Stimulated activated CD8-positive, alpha-beta memory T cell treated with anti-CD3 and anti-CD28 coated beads, Interleukin-15, amount 100 ng/mL, for 1 hour (primary cell): Measurements from ENCODE around the gene HEATR5A.
"Not testable (repeated sequence)": the region's sequence is repeated elsewhere in the genome, so short reads cannot be mapped to it uniquely, and the experiment has no call there.

ENCODE experiments used
- DNase-seq: peaks from one replicate; pipeline ENCODE4 v3.0.0-alpha.2; 2020; ENCODE audit warnings: low read depth

The HEATR5A gene

DNA sequence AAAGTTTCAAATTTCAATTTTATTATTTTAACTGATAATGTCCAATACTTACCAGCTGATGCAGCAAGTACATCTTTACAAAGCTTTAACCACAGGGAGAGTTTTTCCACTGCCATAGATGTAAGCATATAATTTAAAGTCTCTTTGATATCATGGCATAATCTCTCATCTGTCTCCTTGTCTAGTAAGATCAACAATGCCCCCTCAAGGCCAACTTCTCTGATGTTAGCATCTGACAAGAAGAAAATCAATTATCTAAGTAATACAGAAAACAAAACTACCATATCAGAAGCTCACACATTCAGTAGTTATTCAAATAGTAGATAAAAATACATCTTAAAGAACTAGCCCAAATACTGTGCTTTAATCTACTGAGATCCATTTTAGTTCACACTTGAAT is 94.2 kb downstream of the HEATR5A start:
- DNase-seq = no peak

DNA sequence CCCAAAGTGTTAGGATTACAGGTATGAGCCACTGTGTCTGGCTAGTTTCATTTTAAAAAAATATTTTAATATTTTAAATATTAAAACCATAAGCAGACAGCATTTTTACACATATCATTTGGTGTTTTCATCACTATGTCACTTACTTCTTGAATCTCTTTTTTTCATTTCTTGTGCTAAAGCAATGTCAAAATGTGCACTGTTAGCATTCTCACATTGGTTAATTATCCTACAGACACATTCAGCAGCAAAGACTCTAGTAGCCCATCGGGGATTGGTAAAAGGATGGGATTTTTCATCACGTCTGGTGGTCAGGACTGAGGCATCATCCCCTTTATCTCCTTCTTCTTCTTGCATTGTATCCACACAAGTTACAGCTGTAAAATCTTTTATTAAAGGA is 96.9 kb downstream of the HEATR5A start:
- DNase-seq = no peak

DNA sequence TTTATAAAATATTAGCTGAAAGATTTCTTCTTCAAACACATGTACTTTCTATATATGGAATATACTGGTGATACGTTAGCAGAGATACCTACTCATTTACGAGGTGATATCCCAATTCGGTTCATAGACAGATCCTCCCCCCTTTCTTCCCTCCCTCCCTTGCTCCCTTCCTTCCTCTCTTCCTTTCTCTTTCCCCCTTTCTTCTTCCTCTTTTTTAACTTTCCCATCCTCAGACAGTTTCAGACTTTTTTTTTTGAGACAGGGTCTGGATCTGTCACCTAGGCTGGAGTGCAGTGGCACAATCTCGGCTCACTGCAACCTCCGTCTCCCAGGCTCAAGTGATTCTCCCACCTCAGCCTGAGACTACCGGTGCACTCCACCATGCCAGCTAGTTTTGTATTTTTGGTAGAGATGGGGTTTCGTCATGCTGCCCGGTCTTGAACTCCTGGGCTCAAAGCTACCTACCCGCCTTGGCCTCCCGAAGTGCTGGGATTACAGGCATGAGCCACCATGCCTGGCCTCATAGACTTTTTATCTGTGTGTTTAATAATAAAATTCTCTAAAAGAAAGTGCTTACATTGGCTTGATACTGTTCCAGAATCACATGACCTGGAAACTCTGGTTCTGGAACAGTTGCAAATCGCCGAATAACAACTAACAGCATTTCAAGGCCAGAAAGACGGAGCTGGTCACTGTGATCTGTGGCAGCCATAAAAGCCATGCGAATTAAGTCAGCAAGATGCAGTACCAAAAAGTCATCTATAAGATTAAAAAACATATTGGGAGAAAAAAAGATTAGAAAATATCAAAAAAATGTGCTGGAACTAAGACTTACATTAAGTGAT is 99.2 kb downstream of the HEATR5A start:
- no peak for DNase-seq

DNA sequence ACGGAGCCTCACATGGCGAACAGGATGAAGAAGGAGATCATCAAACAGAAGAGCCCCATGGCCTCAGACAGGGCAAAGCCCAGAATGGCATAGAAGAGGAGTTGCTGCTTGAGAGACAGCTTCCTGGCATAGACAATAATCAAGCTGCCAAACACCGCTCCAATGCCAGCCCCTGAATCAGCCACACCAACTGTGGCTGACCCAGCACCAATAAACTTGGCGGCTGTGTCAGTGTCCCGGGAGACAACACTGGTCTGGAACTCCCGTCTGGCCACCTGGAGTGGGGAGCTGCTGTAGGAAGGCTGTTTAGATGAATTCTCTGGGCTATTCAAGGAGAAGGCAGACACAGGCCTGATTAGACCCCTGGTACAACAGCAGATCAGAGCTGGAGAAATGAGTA is 100.1 kb downstream of the HEATR5A start:
- DNase-seq = no peak

DNA sequence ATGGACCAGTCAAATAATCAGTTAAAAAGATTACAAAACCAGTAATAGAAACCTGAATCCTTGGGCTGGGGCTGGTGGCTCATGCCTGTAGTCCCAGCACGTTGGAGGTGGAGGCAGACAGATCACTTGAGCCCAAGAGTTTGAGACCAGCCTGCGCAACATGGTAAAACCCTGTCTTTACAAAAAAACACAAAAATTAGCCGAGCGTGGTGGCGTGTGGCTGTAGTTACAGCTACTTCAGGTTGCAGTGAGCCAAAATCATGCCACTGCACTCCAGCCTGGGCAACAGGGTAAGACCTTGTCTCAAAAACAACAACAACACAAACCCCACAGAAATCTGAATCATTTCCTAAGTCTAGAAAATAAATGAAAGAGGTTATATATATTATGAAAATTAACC is 100.6 kb downstream of the HEATR5A start:
- no peak for DNase-seq

DNA sequence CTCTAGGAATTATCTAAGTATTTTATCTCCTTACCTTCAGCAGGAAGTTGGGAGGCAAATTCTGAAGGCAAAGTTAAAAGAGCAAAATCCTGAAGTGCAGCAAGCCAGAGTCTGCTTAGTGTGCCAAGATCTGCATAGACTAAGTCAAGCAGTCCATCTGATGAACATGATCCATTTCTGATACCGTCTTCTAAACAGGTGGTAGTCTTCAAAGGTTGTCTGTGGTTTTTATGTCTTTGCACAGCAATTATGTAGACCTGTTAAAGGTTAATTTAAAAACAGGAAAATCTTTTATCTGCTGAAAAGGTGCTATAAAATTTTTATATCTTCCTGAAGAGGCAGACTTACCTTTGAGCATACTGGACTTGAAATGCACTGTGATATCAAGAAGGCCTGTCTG is 107.4 kb downstream of the HEATR5A start:
- DNase-seq = no peak

DNA sequence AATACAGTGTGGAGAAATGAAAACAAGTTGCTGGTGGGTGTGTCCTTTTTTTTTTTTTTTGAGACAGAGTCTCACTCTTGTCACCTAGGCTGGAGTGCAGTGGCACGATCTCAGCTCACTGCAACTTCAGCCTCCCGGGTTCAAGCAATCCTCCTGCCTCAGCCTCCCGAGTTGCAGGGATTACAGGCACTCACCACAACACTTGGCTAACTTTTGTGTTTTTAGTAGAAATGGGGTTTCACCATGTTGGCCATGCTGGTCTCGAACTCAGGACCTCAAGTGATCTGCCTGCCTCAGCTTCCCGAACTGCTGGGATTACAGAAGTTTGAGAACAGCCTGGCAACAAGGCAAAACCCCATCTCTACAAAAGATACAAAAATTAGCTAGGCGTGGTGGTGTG is 108.0 kb downstream of the HEATR5A start:
- DNase-seq = not testable (repeated sequence)

DNA sequence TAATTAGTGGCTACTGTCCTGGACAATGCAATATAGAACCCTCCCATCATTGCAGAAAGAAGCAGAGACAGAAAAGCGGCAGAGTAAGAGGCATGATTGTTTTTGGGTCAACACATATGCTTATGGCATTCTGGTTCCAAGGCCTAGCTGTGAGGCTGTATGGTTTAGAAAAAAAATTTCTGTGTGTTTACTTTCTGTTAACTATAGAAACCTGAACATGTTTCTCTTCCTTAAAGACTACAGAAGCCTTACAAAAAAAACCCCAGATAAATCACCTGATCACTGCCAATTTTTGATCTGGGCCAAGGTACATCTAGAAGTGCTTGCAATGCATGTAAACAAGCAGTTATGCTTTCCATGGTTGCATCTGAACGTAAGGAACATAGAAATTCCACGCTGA is 112.7 kb downstream of the HEATR5A start:
- no peak for DNase-seq

DNA sequence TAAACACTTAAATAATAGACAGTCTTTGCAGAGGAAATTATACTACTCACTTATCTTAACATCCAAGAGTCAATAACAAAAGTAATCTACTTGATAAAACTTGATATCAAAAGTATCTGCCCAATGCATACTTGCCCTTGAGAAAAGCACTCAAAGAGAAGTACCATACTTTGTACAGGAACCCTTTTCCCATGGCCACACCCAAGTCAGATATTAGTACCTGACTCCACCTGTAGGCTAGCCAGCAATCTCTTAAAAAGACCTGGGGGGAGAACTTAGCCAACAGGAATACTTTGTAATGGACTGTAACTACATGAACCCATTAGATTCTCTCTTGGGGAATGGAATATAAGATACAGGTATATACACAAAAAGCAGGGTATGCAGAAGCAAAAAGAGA is 113.2 kb downstream of the HEATR5A start:
- DNase-seq = no peak

DNA sequence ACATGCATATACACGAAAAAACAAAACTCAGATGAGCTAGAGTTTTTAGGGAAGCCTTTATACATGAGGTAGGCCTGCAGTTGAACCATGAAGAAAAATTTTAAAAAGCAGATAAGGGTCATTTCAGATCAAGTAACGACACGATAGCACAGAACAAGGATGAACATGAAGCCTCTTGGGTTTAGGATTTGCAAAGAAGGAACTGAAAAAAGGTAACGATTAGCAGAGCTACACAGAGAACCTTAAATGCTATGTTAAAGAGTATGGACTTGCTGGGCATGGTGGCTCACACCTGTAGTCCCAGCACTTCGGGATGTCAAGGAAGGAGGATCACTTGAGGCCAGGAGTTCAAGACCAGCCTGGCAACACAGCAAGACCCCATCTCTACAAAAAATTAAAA is 116.7 kb downstream of the HEATR5A start:
- DNase-seq = no peak

DNA sequence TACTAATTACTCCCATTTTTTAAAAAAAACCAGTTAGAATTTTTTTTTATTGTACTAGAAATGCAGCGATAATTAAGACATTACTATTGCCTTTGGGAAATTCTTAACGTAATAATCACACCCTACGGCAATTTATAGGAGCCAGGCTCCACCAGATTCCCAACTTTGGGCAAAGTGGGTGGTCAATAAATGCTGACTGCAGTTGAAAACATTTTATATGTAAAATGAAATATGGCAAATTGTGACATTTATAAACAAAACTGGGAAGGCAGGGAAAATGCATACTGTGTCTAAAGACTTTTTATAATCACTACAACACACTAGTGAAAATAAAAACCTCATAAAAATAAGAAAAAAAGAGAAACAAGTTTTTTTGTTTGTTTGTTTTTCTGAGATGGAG is 119.5 kb downstream of the HEATR5A start:
- DNase-seq = no peak

DNA sequence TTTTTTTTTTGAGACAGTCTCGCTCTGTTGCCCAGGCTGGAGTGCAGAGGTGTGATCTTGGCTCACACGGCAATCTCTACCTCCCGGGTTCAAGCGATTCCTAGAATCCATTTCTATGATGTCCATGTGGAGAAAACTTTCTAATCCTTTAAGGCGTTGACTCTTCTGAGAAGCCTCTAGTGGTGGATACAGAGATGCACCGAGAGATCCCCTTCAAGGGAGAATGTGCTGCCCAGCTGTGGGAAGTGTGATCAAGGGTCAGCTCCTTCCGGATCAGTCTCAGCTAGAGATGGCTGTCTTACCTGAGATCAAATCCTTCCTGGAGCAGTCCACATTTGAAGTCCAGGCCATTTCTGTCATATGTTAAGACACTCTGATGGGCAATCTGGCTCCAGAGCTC is 120.1 kb downstream of the HEATR5A start:
- no peak for DNase-seq

DNA sequence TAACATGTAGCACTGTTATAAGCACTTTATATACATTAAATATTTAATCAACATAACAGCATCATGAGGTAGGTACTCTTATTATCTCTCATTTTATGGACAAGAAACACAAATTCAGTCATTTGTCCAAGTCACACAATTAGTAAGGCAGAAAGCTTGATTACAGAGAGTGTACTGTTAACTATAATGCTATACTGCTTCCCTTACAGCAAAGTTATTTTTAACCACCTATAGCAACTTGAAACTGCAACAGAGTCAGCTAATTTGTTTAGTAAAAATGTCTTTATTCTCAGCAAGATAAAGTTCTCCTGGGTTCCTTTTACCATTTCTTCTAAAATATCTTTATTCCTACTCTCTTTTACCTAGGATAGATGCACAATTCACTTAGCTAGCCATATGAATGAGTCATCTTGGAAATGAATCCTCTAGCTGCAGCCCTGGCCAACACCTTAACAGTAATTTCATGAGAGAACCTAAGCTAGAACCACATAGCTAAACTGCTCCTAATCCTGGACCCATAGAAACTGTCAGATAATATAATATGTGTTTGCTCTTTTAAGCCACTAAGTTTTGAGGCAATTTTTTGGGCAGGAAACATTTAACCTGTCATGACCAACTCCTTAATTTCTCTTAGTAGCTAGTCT is 122.5 kb downstream of the HEATR5A start:
- DNase-seq = no peak

DNA sequence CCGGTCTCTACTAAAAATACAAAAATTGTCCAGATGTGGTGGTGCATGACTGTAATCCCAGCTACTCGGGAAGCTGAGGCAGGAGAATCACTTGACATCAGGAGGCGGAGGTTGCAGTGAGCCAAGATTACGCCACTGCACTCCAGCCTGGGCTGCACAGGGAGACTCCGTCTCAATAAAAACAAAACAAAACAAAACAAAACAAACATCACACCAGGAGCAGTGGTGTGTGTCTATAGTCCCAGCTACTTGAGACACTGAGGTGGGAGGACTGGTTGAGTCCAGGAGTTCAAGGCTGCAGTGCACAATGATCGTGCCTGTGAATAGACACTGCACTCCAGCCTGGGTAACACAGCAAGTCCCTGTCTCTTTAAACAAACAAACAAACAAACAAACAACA is 123.2 kb downstream of the HEATR5A start:
- no peak for DNase-seq

DNA sequence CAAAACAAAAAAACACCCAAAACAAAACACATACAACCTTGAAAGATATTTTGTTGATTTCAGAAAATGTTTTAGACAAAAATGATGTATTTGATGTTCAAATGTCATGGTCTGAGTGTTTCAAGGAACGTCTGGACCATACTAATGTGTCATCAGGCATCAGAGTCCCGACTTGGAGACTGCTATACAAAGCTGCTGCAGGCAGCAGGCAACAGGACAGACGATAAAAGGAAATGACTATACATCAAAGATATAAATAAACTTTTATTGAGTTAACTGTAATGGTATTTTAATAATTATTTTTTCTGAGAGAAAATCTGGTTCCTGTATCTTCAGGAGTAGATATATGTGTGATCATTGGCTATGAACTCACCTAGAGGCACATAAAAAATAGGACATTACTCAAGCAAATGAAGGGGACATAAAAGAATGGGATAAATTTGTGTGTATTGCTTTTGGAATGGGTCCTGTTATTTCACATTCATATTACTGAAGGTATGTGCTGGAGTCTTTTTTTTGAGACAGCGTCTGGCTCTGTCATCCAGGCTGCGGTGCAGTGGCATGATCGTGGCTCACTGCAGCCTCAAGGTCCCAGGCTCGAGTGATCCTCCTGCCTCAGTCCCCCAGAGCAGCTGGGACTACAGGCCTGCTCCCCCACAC is 125.5 kb downstream of the HEATR5A start:
- DNase-seq = no peak

DNA sequence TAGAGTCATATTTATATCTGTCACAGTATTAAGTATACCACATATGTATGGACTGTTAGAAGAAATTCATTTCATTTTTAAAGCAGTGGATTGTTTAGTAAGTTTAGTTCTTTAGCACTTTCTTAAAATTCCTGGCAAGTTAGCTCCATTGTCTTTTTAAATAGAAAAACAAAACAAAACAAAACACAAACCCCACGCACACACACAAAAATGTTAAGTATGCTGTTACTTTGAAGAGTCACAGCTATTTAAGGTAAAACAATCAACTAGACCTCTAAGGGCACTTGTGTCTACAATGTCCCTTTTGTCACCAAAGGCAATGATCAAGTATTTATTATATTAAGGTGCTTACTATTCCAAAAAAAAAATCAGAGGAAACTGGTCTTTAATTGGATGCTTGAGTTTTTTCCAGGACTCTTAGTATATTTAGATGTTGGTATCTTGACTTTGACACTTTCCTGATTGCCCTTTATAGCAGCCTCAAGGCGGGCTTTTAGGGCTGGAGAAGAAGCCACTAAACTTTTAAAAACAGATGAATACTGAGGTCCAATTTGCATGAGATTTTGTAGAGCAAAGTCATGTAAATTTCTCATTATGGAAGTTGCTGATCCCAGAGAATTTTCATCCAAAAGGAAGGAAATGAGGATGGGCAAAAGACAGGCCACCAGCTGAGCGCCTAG is 127.3 kb downstream of the HEATR5A start:
- DNase-seq = no peak

DNA sequence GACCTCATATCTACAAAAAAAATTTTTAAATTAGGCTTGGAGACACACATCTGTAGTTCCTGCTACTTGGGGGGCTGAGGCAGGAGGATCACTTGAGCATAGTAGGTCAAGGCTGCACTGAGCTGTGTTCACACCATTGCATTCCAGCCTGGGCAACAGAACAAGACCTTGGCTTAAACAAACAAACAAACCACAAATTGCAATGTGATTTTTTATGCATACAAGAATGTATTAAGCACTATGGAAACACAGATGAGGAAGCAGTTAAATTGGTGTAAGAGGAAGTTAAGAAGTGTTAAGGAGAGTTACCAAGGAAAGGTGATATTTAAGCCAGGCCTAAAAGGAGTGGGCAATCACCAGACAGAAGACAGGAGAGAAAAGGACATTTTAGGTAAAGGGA is 129.1 kb downstream of the HEATR5A start:
- DNase-seq = no peak

DNA sequence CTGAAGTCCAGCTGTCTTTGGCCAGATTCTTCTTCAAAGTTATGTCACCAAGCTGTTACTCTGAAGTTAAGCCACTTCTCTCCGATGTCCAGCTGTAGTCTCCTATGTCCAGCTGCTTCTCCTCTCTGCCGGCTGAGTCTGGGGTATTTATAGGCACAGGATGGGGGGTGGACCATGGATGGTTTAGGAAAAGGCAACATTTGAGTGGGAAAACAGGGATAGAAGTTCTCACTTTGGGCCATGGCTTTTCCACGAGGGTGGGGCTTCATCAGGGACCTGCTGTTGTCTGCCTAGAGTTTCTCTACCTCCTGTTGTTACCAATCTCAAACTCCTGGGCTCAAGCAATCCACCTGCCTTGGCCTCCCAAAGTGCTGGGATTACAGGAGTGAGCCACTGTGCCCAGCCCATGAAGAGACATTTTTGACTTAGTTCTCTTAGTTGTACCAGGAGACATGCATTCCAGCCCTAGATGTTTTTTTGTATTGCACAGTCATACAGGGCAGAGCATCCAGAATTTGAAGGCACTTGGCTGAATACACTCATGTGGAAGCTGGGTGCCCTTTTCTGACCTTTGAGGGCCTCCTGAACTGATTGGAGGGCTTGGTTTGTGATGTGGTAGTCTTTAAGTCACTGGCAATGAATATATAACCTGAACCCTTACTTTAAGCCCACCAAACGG is 132.9 kb downstream of the HEATR5A start:
- DNase-seq = no peak

DNA sequence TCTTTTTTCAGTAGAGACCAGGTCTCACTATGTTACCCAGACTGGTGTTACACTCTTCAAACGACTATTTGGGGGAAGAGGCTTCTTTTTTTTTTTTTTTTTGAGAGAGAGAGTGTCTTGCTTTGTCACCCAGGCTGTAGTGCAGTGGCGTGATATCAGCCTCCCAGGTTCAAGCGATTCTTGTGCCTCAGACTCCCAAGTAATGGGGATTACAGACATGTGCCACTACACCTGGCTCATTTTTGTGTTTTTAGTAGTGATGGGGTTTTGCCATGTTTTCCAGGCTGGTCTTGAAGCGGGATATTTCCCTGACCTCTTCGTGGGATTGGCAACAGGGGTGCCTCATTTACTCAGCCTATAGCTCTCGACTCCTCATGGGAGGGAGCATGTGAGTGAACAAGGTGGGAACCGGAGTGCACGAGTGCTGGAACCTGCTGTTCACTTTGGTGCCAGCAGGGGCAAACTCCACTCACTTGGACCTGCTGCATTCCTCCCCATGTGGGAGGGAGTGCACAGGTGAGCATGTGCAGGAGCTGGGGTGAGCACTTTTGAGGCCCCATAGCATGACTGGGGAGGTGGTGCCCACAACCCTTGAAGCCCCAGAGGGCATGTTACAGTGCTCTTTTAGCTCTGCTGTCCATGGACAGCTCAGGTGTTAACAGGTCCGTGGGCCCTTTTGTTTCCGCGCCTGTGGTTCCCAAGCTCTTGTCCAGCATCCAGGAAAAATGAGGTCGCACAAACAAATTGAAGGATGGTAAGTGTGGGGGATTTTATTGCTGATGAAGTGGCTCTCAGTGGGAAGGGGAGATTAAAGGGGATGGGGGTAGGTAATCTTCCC is 133.7 kb downstream of the HEATR5A start:
- DNase-seq = no peak

DNA sequence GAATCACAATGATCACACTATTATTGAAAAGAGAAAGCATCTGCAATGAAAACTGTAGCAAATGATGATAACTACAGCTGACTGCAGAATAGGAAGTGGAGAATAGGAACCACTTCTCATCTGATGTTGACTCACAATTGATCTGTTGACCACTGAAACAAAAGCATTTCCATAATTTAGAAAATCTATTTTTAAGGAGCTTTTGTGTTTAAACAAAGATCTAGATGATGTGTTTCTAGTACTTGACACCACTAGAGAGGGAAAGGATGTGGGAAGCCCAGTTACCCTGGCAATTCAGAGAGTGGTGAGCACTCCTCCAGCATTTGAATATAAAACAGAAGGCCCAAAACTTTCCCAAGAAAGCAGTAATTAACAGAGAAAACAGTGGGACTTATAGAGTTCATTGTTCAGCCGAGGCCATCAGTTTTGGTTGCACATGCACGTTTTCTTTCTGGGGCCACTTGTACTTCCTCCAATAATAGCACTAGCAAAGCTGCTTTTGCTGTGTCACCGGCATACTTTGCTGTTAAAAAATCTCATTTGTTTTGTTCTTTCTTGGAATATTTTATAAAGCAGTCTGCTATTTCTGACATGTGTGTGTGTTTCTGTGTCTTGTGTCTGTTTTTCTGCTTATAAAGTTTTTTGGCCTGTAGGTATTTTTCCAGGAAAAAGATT is 136.6 kb downstream of the HEATR5A start:
- no peak for DNase-seq

DNA sequence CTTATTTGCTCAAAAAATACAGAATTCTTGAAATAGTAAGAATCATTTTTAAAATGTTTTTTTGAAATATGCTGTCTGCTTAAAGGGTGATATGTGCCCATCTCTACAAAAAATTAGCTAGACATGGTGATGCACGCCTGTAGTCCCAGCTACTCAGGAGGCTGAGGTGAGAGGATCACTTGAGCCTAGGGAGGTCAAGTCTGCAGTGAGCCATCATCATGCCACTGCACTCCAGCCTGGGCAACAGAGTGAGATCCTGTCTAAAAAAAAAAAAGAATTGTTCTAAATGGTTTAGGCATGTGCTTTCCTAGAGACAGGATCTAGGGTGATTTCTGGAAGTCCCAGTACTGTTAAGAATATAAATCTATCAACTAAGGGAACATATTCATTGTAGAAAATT is 137.2 kb downstream of the HEATR5A start:
- no peak for DNase-seq
